Cardiac muscle cell (in vitro differentiated cells and primary cell): Measurements from ENCODE around the gene ADCY5. TPM values are rescaled to one million over a fixed set of nuclear protein-coding genes. Genes with fewer than 3 reads are reported as not detected.

ENCODE experiments used
- DNase-seq, 2 donors: peaks; one replicate each; pipeline versions ENCODE4 v3.0.0 to v3.0.0-alpha.2; 2010 to 2017; ENCODE audit warnings: low read depth in 1 of 2, low spot score in 1 of 2
- H3K27ac ChIP-seq: fragments of 200-600 bp; sonication (generic); 2 replicates; pipeline ENCODE4 v1.5.1; 2016
- H3K27me3 ChIP-seq: fragments of 200-600 bp; sonication (generic); 2 replicates; pipeline ENCODE4 v1.6.0; 2016; ENCODE audit warnings: control low read depth
- H3K36me3 ChIP-seq: fragments of 200-600 bp; sonication (generic); 2 replicates; pipeline ENCODE4 v1.5.1; 2016; ENCODE audit warnings: control low read depth
- H3K4me1 ChIP-seq: fragments of 200-600 bp; sonication (generic); 2 replicates; pipeline ENCODE4 v1.8.1; 2017; ENCODE audit warnings: low read depth, mild to moderate bottlenecking, mixed run types
- H3K4me3 ChIP-seq: fragments of 200-600 bp; sonication (generic); 2 replicates; pipeline ENCODE4 v1.5.1; 2016; ENCODE audit warnings: mild to moderate bottlenecking
- H3K9me3 ChIP-seq: fragments of 200-600 bp; sonication (generic); 2 replicates; pipeline ENCODE4 v1.5.1; 2017; ENCODE audit warnings: low read depth, mild to moderate bottlenecking, control low read depth
- polyA plus RNA-seq: library from polyadenylated mRNA; unstranded; fragments of >200 nt; fragmentation: Nextera tagmentation; extraction: Ambion mirVana; gene quantifications from 2 replicates; pipeline ENCODE4 v1.2.1, GENCODE V29; 2016
- total RNA-seq: library from RNA; depleted of rRNA; stranded (reverse); fragments of >200 nt; gene quantifications from 2 replicates; pipeline ENCODE4 v1.2.3, GENCODE V29; 2016
- TF ChIP-seq, protein P1 (sequence below): IDR thresholded peaks from 2 replicates; pipeline ENCODE4 v1.5.1; 2012; ENCODE audit warnings: low read depth, mild to moderate bottlenecking, low read length

The ADCY5 gene
- total and polyA plus RNA-seq, 2 experiments from 2014 or later = 38.4 to 93.7 TPM

GRCh38 chr3:123458255-123458654, 9.4 kb upstream of the ADCY5 start:
- Histone ChIP-seq H3K27ac (no peak overlapping the region), H3K9me3 (no peaks in the 10 kb centered on the region), H3K4me1 (no peaks in the 10 kb centered on the region), H3K27me3 (peaks cover 5% of the 10 kb centered on the region), H3K36me3 (no peaks in the 10 kb centered on the region), H3K4me3 (no peak overlapping the region)
- no peak for DNase-seq
- TF ChIP-seq, protein P1, sequence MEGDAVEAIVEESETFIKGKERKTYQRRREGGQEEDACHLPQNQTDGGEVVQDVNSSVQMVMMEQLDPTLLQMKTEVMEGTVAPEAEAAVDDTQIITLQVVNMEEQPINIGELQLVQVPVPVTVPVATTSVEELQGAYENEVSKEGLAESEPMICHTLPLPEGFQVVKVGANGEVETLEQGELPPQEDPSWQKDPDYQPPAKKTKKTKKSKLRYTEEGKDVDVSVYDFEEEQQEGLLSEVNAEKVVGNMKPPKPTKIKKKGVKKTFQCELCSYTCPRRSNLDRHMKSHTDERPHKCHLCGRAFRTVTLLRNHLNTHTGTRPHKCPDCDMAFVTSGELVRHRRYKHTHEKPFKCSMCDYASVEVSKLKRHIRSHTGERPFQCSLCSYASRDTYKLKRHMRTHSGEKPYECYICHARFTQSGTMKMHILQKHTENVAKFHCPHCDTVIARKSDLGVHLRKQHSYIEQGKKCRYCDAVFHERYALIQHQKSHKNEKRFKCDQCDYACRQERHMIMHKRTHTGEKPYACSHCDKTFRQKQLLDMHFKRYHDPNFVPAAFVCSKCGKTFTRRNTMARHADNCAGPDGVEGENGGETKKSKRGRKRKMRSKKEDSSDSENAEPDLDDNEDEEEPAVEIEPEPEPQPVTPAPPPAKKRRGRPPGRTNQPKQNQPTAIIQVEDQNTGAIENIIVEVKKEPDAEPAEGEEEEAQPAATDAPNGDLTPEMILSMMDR = no peak

DNA sequence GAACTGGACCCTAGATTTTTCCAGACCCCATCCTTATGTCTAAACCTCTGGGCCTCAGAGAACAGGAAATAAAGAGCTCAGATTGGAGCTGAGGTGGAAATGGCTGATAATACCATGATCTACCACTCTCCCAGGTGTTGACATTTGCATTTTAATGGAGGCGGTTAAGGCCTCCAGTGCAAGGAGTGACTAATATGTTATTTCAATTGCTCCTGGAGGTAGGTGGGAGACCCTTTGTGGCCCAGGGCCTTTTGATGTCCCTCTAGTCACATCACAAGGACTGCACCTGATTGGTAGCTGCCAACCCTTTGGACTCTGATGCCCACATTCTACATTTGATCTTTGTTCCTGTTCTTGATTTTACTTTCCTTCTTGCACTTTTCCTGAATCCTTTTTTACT, 9.0 kb upstream of the ADCY5 start:
- TF ChIP-seq, protein P1 = no peak
- H3K27me3 ChIP-seq = peaks cover 1% of the 10 kb centered on the region
- no peaks in the 10 kb centered on the region for H3K9me3 ChIP-seq
- H3K4me3 ChIP-seq = no peak overlapping the region
- no peak overlapping the region for H3K27ac ChIP-seq
- DNase-seq = no peak
- H3K36me3 ChIP-seq = no peaks in the 10 kb centered on the region
- H3K4me1 ChIP-seq = no peaks in the 10 kb centered on the region

- Histone ChIP-seq H3K27ac (no peak overlapping the region), H3K4me3 (no peak overlapping the region), H3K36me3 (no peaks in the 10 kb centered on the region), H3K9me3 (no peaks in the 10 kb centered on the region), H3K27me3 (peaks cover 10% of the 10 kb centered on the region), H3K4me1 (no peaks in the 10 kb centered on the region)
- TF ChIP-seq, protein P1 = no peak
- no peak for DNase-seq
Measured at GRCh38 chr3:123453675-123454074, 4.8 kb upstream of the ADCY5 start.

DNA sequence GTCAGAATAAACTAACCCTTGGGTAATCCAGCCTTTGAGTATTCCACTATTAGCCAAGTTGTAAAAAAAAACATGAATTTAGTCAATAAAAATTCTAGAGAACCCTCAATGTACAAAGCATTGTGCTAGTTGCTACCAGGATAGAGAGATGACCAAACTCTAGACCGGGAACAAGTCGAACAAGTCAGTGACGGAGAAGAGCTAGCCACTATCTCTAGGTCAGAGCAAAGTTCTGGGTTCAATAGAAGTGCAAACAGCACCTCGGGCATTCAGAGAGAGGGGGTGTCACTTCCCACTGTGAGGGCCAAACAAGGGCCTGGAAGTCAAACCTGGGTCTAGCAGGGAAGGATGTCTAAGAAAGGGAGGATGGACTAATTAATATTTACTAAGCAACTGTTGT, 2.3 kb upstream of the ADCY5 start:
- Histone ChIP-seq H3K27ac (no peak overlapping the region), H3K9me3 (no peaks in the 10 kb centered on the region), H3K36me3 (no peaks in the 10 kb centered on the region), H3K4me1 (peaks cover 6% of the 10 kb centered on the region), H3K4me3 (no peak overlapping the region), H3K27me3 (peaks cover 18% of the 10 kb centered on the region)
- TF ChIP-seq, protein P1 = no peak
- DNase-seq = no peak

- H3K9me3 ChIP-seq = no peaks in the 10 kb centered on the region
- peaks cover 15% of the 10 kb centered on the region for H3K4me1 ChIP-seq
- H3K27ac ChIP-seq = peak overlapping the region; percentile 80
- H3K4me3 ChIP-seq = peak overlapping the region; percentile 96
- TF ChIP-seq, protein P1 = no peak
- DNase-seq = peak in 1 of 2 donors; percentile 56
- no peaks in the 10 kb centered on the region for H3K36me3 ChIP-seq
- peaks cover 18% of the 10 kb centered on the region for H3K27me3 ChIP-seq
Measured at GRCh38 chr3:123449997-123450604, 1.2 kb upstream of the ADCY5 start.
